Psoas muscle (tissue), 8 donors: ENCODE results near the gene FGD1. TPM values are rescaled to one million over a fixed set of nuclear protein-coding genes. Genes with fewer than 3 reads are reported as not detected.
"Not testable (repeated sequence)": the region's sequence is repeated elsewhere in the genome, so short reads cannot be mapped to it uniquely, and the experiment has no call there.

Experiments used
- ATAC-seq, 4 donors: fragments of 200-7000 bp; cut with Tn5 transposase; one replicate each; pipeline ENCODE4 v1.9.1; 2020; ENCODE audit warnings: moderate library complexity in 3 of 4, mild to moderate bottlenecking in 2 of 4
- DNase-seq, 2 donors: peaks; one replicate each; pipeline ENCODE4 v3.0.0-alpha.2; 2020
- H3K27ac ChIP-seq: fragments of 200-600 bp; one replicate; pipeline ENCODE4 v1.8.0; 2022
- H3K27me3 ChIP-seq, 3 donors: fragments of 200-600 bp in 1 of 3; one replicate each; pipeline versions ENCODE4 v1.6.1 to v1.8.0; 2013 to 2022; ENCODE audit warnings: low read length in 2 of 3, mild to moderate bottlenecking in 2 of 3, moderate library complexity in 1 of 3; ENCODE audit not compliant: insufficient read depth in 3 of 3
- H3K36me3 ChIP-seq, 2 donors: fragments of 200-600 bp in 1 of 2; one replicate each; pipeline versions ENCODE4 v1.6.1 to v1.8.0; 2013 to 2022; ENCODE audit warnings: low read depth in 1 of 2, mild to moderate bottlenecking in 1 of 2, moderate library complexity in 1 of 2; ENCODE audit not compliant: insufficient read depth in 1 of 2
- H3K4me1 ChIP-seq: fragments of 200-600 bp; one replicate; pipeline ENCODE4 v1.8.0; 2022
- H3K4me3 ChIP-seq: fragments of 200-600 bp; one replicate; pipeline ENCODE4 v1.8.0; 2022; ENCODE audit warnings: mild to moderate bottlenecking
- H3K9me3 ChIP-seq: fragments of 200-600 bp; one replicate; pipeline ENCODE4 v1.8.0; 2022
- WGBS, 3 donors: extraction: QIAGEN DNeasy Blood & Tissue Kit; methylation state at CpG; one replicate each; pipeline versions ENCODE4 v1.1.6 to v1.1.7; 2013; 5-methylcytosine and 5-hydroxymethylcytosine counted together
- intact Hi-C, 2 donors: fragments of 100-400 bp; cut with DNase I; formaldehyde crosslinking; loops; one replicate each; pipeline versions ENCODE4 v1.11.0 to v1.14.2; 2022
- polyA plus RNA-seq, 3 donors: library from polyadenylated mRNA; stranded (reverse); fragments of 200-250 nt; gene quantifications; one replicate each; pipeline ENCODE4 v1.2.3, GENCODE V29; 2013
- total RNA-seq, 4 donors: library from RNA; stranded (reverse); fragmentation: NEBNext Ultra II Directional in 2 of 4; extraction: Animal tissue kit (Norgen Biotek cat#: 25700) in 2 of 4; gene quantifications; one replicate each; pipeline versions ENCODE4 v1.2.1 to v1.2.4, GENCODE V29; 2021 to 2023
- TF ChIP-seq, protein P1 (sequence below): fragments of 200-600 bp; IDR thresholded peaks from one replicate; pipeline ENCODE4 v1.8.0; 2022; ENCODE audit warnings: antibody characterized with exemption
- donor health status: healthy with polysubstance abuse.
- donor health status: DM: no; HTN: no; CAD: no; lungs with moderate emphysema.
- donor health status: Bipolar disorder and iron deficiency.
- donor health status: healthy.
- donor health status: DM: yes; HTN: yes; CAD: no.
- donor health status: DM: no; HTN: no; CAD: no.
- donor health status: DM: no; HTN: no; CAD: no.
- donor health status: DM: yes; HTN: yes; CAD: no.

Gene FGD1
- total and polyA plus RNA-seq, 7 donors = 0.38 to 2.1 (median 0.84) TPM

DNA sequence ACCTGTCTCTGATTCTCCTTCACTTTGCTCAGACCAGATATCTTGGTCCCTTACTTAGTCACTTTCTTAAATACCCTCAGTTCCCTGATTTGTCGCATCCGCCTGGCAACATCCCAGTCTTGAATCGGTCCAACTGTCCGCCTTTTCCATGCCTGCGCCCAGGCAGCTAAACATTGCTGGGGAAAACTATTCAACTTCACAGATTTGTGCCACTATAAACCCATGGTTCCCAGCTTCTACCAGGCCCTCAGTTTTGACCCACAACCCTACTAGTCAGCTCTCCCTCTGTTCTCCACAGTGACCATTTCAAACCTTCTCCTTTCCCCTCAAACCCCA lies 451 bp upstream of the FGD1 start:
- ATAC-seq (no peak), DNase-seq (no peak)
- intact Hi-C loops = no loop called here
- Histone ChIP-seq H3K36me3 (no peaks in the 10 kb centered on the region), H3K4me1 (no peaks in the 10 kb centered on the region), H3K27ac (peak overlapping the region; percentile 23), H3K4me3 (peak overlapping the region; percentile 63), H3K9me3 (no peaks in the 10 kb centered on the region), H3K27me3 (peaks cover 0 to 29% (median 0%) of the 10 kb centered on the region in 3 donors)
- TF ChIP-seq, protein P1, sequence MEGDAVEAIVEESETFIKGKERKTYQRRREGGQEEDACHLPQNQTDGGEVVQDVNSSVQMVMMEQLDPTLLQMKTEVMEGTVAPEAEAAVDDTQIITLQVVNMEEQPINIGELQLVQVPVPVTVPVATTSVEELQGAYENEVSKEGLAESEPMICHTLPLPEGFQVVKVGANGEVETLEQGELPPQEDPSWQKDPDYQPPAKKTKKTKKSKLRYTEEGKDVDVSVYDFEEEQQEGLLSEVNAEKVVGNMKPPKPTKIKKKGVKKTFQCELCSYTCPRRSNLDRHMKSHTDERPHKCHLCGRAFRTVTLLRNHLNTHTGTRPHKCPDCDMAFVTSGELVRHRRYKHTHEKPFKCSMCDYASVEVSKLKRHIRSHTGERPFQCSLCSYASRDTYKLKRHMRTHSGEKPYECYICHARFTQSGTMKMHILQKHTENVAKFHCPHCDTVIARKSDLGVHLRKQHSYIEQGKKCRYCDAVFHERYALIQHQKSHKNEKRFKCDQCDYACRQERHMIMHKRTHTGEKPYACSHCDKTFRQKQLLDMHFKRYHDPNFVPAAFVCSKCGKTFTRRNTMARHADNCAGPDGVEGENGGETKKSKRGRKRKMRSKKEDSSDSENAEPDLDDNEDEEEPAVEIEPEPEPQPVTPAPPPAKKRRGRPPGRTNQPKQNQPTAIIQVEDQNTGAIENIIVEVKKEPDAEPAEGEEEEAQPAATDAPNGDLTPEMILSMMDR = no peak
- 22 to 43% (median 41%) methylated on average over 5 of the region's 5 CpGs for WGBS, 3 donors

DNA sequence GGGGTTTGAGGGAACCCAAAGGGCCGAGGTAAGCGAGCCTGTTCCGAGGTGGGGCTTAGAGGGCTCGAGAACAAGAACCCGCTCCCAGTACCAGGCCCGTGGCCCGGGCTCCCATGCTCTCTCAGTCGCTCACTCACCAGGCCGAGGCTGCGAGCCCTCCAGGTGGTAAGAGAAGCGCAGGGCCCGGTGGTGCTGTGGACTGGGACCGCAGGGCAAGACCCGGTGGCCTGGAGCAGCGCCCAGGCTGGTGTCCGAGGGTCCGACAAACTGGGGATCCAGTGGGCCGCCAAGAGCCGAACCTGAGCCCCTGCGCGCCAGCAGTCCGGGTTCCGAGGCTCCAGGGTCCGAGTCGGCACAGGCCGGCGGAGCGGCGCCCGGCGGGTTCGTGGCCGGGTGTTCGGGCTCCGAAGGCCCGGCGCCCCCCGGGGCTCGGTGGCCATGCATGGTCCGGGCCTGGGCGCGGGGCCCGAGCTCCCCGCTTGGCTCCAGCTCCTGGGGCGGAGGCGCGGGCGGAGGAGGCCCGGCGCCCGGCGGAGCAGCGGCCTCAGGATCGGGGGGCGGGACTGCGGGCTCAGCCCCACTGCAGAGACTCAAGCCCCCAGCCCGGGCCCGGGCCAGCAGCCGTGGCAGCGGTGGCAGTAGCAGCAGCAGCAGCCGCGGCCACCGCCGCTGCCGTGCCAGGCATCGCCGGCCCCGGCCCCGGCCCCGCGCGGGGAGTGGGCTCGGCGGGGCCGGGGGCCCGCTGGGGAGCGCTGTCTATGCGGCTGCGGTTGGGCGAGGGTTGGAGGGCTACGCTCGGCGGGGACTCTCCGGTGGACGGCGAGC lies 833 bp downstream of the FGD1 start:
- no peaks in the 10 kb centered on the region for H3K36me3 ChIP-seq
- ATAC-seq (peak; percentile 34 to 49 (median 38)), DNase-seq (peak in 1 of 2 donors; percentile 29)
- TF ChIP-seq, protein P1 = no peak
- H3K9me3 ChIP-seq = no peaks in the 10 kb centered on the region
- H3K27ac ChIP-seq = no peak overlapping the region
- H3K4me1 ChIP-seq = no peaks in the 10 kb centered on the region
- WGBS, 3 donors = 3 to 31% (median 20%) methylated on average over 1 to 86 of the region's 86 CpGs
- intact Hi-C loops = no loop called here
- H3K4me3 ChIP-seq = peak overlapping the region; percentile 63
- H3K27me3 ChIP-seq = peaks cover 0 to 29% (median 0%) of the 10 kb centered on the region in 3 donors

DNA sequence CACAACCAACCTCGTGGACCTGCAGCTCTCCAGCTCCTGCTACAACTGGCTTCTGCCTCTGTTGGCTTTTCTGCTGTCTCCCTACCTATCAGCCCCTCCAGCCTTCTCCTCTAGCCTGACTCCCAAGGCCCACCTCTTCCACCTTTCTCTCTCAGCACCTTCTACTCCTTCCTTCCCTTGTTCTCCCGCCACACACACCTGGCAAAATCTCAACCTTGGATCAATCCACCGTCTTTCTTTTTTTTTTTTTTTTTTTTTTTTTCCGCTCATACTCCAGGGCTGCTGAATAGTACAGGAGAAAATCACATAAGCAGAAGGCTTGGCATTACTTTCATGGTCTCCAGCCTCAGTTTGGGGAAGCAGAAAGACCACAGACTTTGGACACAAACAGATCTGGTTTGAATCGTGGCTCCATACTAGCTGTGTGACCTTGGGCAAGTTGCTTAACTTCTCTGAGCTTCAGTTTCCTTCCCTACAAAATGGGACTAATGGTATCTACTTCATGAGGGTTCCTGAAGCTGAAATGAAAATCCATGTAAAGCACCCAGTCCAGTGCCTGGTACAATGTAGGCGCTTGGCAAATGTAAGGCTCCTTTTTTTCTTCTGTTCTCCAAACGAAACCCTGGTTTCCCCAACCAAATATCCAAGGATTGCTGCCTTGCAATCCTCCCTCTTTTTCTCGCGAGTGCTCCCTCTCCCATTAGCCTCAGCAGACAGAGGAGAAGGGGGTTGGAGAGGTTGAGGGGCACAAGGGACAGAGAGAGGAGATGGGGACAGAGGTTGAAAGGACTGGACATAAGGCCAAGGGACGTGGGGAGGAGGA lies 1.7 kb downstream of the FGD1 start:
- no peak for ATAC-seq
- no peak for DNase-seq
- Histone ChIP-seq H3K36me3 (no peaks in the 10 kb centered on the region), H3K4me1 (no peaks in the 10 kb centered on the region), H3K27ac (no peak overlapping the region), H3K9me3 (no peaks in the 10 kb centered on the region), H3K4me3 (peak overlapping the region; percentile 63), H3K27me3 (peaks cover 0 to 29% (median 0%) of the 10 kb centered on the region in 3 donors)
- WGBS, 3 donors = 47 to 63% (median 48%) methylated on average over 6 to 10 of the region's 10 CpGs
- intact Hi-C loops = no loop called here
- TF ChIP-seq, protein P1 = no peak

DNA sequence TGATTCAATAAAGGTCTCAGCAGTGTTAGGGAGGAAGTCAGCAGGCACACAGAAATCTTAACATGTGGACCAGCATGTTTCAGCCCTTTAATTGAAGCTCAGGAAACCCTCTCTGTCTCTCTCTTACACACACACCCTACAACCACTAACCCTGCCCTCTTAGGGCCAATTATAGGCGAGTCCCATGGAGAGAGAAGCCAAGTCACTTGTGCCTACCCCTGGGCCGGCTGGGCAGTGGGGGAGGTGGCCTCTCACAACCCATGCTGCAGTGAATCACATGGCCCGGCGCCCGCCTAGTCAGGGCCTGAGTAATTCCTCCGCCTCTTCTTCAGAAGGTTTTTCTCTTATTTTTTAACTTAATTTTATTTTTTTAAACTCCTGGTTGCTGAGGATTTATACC lies 3.7 kb downstream of the FGD1 start:
- TF ChIP-seq, protein P1 = no peak
- Histone ChIP-seq H3K36me3 (no peaks in the 10 kb centered on the region), H3K9me3 (no peaks in the 10 kb centered on the region), H3K27ac (no peak overlapping the region), H3K4me1 (no peaks in the 10 kb centered on the region), H3K27me3 (peaks cover 0 to 14% (median 0%) of the 10 kb centered on the region in 3 donors), H3K4me3 (no peak overlapping the region)
- WGBS, 3 donors = 59 to 65% (median 62%) methylated on average over 6 of the region's 6 CpGs
- ATAC-seq (no peak), DNase-seq (peak; percentile 64 to 70)
- intact Hi-C loops = no loop called here

DNA sequence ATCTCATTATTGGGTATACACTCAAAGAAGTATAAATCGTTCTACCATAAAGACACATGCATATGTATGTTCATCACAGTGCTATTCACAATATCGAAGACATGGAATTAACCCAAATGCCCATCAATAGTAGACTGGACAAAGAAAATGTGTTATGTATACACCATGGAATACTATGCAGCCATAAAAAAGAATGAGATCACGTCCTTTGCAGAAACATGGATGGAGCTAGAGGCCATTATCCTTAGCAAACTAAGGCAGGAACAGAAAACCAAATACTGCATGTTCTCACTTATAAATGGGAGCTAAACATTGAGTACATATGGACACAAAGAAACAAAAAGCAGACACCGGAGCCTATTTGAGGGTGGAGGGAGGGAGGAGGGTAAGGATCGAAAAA lies 6.2 kb downstream of the FGD1 start:
- H3K36me3 ChIP-seq, ATAC-seq, H3K4me1 ChIP-seq, H3K27ac ChIP-seq, H3K27me3 ChIP-seq, H3K9me3 ChIP-seq, H3K4me3 ChIP-seq, intact Hi-C loops, DNase-seq: not testable (repeated sequence)
- WGBS, 3 donors = 90 to 98% (median 97%) methylated on average over 5 of the region's 5 CpGs
